GM21717 (cell line): ENCODE data around the gene FRMD8.

ENCODE experiments used
- ATAC-seq: cut with Tn5 transposase; IDR thresholded peaks from one replicate; pipeline ENCODE4 v1.9.1; 2021; ENCODE audit warnings: mild to moderate bottlenecking, moderate library complexity; ENCODE audit not compliant: unreplicated experiment

Gene FRMD8

DNA sequence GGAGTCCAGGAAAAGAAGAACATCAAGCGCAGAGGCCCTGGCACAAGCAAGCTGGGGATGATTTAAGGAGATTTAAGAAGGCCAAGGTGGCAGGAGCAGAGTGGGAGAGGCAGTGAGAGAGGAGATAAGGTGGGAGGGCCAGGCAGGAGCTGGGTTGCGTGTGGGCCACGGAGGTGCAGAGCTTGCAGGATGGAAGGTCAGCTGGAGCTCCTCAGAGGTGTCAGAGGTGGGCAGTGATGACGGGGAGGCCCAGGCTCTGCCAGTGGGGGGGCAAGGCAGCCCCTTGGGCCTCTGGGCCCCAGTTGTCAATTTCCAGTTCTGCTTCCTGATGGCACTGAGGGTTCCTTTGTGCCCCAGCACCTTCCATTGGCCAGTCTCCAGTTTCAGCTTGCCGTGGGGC lies 6.5 kb downstream of the FRMD8 start:
- ATAC-seq, result no peak

GRCh38 chr11:65393513-65394079 lies 7.2 kb downstream of the FRMD8 start:
- ATAC-seq, result no peak

DNA sequence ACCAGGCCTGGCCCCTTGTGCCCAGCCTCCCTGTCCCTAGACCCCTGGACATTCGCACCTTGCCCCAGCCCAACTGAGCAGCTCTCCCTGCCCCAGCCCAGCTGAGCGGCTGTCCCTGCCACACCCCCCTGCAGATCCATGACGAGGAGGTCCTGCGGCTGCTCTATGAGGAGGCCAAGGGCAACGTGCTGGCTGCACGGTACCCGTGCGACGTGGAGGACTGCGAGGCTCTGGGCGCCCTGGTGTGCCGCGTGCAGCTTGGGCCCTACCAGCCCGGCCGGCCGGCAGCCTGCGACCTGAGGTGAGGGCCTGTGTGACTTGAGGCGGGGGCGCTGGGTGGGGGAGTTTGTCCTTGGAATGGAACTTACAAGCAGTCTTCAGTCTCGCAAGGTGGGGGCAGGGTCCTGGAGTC lies 7.7 kb downstream of the FRMD8 start:
- ATAC-seq, result no peak

DNA sequence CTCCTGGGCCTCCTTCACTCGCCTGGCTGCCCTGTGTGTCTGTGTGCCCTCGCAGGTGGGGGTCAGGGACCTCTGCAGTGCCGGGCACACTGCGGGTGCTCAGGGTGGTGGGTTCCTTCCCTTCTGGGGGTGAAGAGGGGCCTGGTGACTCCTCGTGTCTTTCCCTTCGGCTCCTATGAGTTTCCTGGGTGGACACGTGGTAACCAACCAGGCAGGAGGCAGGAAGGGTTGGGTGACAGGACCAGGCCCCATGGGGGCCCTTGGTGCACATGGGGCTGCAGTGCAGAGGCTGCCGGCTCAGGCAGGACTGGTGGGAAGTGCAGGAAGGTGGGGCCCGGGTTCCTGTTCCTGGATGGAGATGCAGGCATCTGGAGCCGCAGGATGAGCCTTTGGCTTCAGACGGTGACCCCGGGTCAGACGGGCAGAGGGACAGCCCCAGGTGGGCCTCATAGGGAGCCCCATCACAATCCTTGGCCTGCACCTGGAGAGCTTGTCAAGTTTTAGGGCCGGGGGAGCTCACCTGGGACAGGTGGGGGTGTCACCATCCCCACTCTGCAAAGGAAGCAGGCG lies 9.6 kb downstream of the FRMD8 start:
- ATAC-seq, result no peak

DNA sequence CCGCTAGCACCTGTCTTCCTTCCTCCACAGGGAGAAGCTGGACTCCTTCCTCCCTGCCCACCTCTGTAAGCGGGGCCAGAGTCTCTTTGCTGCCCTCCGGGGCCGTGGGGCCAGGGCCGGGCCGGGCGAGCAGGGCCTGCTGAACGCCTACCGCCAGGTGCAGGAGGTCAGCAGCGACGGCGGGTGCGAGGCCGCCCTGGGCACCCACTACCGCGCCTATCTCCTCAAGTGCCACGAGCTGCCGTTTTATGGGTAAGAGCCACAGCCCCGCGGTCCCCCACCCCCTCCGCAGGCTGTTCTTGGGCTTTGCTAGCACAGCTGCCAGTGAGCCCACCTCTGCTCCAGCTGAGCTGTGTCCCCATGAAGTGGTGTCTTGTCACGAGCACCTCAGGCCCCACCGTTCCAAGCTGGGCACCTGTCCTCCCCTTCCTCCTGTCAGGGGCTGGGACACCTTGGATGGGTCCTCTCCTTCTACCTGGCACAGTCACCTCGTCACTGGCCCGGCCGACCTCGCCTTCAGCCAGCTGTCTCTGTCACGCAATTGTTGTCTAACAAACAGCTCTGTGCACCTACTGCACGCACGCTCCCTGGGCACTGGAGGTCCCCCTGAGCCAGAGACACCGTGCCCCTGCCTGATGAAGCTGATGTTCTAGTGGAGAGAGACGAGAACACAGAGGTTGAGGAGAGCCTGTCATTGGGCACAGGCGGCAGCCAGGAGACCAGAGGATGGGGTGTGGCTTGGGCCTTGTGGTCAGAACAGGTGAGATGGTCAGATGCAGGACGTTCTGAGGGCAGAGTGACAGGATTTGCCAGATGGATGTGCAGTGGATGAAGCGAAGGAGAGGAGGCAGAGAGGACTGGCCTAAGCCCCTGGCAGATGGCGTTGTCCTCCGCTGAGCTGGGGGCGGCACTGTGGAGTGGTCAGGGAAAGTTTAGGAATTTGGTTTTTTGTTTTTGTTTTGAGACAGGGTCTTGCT lies 10.6 kb downstream of the FRMD8 start:
- ATAC-seq, result no peak

DNA sequence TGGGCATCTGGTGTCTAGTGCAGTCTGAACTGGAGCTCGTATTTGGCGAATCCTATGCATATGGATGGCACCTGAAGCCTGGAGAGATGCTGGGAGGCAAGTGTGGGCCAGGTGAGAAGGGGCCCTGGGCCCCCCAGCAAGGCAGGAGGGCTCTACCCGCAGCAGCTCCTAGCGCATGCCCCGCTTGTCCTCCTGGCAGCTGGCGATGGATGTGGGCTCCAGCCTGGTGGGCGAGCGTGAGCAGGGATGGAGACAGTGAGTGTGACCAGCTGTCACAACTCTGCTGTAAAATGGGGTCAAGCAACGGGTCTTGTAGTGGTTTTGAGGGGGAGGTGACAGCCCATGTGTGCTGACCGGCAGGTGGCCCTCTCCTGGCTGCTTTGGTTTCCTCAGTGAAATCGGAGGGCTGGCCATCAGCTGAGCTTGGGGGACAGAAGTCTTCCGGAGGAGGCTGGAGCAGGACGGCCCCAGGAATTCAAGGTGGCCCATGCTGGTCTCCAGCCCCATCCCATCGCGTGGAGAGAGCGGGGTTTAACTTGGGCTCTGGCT lies 12.0 kb downstream of the FRMD8 start:
- ATAC-seq, result no peak

- no peak for ATAC-seq
Measured at GRCh38 chr11:65399249-65399648, 12.8 kb downstream of the FRMD8 start.

- no peak for ATAC-seq
Measured at GRCh38 chr11:65399845-65400244, 13.4 kb downstream of the FRMD8 start.

GRCh38 chr11:65400307-65401072 lies 14.1 kb downstream of the FRMD8 start:
- no peak for ATAC-seq

DNA sequence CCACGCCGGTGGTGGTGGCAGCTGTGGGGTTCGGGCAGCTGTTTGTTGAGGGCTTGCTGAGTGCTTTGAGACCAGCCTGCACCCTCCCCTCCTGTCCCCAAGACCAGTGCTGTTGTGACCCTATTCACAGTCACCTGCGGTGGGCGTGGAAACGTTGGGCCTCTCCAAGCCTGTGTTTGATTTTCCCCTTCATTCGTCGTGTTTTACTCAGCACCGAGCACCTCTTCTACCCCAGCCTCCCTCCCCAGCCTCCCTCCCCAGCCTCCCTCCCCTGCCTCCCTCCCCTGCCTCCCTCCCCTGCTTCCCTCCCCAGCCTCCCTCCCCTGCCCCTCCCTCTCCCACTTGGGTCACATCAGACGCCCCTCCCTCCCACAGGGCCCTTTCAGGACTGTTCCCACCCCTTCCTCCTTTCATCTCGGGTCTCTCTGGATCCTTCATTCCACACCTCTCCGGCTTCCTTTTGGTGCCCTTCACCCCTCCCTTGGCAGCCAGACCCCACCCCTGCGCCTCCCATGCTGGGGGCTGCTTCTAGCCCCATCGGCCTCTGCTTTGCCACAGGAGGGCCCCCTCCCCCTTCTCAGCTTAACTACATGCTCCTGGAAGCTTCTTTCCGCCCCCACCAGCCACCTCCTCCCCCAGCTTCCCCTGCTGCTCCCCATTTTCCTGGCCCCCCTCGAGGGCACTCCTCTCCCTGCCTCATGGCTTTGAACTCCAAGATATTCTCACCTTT lies 14.8 kb downstream of the FRMD8 start:
- no peak for ATAC-seq

- ATAC-seq, result no peak
Measured at GRCh38 chr11:65401803-65402248, 15.4 kb downstream of the FRMD8 start.

GRCh38 chr11:65402790-65403189 lies 16.4 kb downstream of the FRMD8 start:
- ATAC-seq, result no peak

DNA sequence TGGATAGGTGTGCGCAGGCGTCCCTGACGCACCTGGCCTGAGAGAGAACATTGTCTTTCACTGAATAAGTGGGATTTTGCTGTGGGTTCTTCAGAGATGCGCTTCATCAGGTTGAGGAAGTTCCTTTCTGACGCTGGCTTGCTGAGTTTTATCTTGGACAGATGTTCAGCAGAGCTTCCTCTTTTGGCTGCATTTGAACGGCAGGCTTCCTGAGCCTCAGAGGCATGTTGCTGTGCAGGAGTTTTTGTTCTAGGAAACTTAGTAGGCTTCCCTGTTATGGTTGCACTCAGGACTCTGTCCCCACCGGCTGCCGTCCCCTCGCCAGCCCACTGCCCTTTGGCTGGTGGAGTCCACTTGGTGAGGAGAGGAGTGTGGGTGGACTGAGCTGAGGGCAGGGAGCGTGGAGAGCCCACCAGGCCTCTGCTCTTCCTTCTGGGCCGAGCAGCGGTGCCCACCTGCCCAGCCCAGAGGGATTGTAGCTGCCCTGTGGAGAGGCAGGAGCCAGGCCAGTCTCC lies 17.2 kb downstream of the FRMD8 start:
- ATAC-seq, result no peak

DNA sequence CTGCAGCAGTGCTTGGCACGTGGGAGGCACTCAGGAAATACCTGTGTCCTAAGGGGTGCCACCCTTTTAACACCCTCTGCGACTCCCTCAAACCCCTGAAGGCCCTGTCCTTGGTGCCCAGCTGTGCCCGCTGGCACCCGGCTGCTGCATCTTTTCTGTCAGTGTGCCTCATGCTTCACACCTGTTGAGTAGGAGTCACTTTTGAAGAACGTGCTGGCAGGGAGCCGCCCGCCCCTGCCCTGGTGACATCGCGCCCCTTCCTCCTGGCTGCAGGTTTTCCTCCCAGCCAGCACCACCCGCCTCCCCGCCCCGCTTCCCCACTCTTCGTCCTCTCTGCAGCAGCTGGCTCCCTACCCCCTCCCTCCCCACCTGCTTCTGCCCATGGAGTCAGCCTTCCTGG lies 17.8 kb downstream of the FRMD8 start:
- ATAC-seq, result no peak

- no peak for ATAC-seq
Measured at GRCh38 chr11:65404638-65405339, 18.4 kb downstream of the FRMD8 start.

DNA sequence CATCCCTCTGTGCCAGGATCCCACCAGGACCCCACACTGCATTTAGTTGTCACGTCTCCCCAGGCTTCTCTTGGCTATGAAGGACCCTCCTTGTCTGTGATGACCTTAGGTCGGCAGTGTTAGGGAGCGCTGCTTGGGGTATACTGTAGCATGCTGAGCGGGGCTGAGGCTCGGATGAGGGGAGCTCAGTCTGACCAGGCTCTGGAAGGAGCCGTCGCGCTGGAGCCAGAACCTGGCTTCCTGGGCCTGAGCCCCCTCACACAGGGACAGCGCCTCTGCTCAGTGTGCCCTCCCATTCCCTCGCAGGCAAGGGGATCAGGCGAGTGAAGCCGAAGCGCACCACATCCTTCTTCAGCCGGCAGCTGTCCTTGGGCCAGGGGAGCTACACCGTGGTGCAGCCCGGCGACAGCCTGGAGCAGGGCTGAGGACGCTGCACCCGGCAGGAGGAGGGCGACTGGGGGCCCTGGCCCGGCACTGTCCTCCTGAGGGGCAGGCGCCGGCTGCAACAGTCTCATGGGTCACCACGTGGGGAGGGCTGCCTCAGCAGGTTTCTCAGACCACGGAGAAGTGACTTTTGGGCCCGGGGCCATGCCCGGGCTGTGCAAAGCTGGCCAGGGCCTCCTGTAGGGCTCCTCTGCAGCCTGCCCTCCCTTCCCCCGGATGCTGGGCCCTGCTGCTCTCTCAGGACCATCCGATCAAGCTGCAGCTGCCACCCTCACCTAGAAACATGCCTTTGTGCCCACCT lies 24.7 kb downstream of the FRMD8 start:
- ATAC-seq, result no peak

- no peak for ATAC-seq
Measured at GRCh38 chr11:65411681-65412070, 25.2 kb downstream of the FRMD8 start.

- no peak for ATAC-seq
Measured at GRCh38 chr11:65412271-65413076, 26.0 kb downstream of the FRMD8 start.
